Kasumi-1 (cell line): ENCODE data around the gene ITIH4.

Source experiments
- DNase-seq, 2 experiments: peaks; one replicate each; lab custom pipeline; 2025; lab: John Stamatoyannopoulos, UW

Gene ITIH4

DNA sequence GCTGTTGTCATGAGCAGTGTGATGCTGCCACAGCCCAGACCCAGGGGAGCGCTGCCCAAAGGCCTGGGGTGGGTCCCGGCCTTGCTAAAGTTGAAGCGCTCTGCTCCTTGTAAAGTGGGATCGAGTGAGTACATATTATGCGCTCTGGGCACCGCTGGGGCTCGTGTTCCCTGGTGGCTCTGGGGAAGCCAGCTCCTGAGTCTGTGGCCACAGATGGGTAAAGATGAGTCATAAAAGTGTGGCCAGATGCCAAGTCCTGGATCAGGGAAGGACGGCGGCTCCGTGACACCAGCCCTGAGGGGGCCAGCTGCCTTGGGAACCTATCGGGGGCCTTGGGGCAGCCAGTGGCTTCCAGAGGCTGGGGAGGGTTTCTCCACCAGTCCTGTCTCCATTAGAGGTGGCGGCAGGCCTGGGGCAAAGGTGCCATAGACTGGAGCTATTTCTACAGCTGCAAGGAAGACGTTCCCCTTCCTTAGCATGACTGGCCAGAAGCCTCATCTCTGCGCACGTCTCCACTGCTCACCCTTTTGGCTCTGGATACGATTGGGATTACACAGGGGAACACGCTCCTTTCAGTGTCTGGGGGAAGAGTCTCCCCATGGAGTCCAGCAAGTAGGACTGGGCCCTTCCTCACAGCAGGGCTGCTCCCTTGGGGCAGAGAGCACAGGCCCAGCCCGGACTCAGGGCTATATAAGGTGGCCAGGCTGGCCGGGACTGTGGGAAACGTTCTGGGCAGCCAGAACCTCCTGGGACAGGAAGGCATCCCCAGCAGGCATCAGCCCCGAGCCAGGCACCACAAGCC, 1.2 kb upstream of the ITIH4 start:
- DNase-seq: peak; percentile 51 to 57

DNA sequence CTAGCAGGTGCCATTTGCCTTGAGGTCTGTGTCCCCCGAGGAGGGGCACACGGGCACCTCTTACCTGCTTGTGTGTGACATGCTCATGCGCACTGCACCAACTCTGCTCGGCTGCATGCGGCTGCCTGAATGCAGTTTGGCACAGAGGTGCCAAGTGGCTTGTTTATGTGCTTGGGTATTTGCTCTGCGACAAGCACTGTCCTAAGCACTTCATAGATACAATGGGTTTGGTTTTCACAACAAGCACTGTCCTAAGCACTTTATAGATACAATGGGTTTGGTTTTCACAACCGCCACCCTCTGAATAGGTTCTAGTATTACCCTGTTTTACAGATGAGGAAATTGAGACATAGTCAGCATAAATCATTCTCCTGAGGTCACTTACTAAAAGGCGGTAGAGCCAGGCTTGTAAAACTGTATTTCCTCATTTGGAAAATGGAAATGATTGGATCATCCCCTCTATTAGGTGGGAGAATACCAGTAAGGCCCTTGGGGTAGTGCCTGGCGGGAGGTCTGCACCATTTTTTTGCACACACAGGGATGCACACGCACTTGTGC, 487 bp downstream of the ITIH4 start:
- peak in 1 of 2 experiments; percentile 17 for DNase-seq

DNA sequence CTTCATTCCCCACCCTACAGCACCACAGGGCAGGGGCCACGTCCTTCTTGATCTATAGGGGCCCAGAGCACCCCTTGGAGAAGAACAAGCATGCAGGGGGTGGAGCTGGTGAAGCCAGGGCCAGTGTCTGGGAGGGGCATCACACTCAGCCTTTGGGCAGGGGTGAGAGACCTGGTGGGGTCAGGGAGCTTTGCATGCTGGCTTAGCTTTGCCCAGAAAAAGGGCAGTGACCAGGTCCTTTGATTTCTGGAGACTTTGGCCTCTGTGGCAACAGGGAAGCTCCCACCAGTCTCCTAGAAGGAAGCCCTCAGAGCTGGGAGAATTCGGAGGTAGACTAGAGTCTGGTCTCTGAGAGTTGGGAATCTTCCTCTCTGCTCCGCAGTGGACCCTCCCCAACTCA, 990 bp downstream of the ITIH4 start:
- no peak for DNase-seq

DNA sequence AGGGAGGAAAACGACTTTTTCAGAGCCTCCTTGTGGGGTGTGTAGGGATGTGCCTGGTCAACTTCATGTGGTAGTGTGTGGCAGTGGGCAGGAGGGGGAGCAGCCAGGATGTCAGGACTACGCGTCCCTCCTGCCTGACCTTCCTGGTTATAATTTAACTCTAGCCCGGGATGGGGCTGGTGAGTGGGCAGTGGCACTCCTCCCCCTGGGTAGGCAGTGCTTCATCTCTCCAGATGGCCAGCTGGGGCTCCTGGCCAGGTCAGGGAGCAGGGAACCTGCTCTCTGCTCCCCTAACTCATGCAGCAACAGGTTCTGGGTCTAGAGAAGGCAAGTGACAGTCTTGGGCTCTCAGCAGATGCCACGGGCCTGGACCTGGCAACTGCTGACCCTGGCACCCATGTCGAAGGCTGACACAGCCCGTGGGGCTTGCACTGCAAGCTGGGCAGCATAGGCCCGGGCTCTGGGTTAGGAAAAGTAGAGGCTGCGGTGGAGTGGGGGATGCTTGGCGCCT, 2.6 kb downstream of the ITIH4 start:
- no peak for DNase-seq

DNA sequence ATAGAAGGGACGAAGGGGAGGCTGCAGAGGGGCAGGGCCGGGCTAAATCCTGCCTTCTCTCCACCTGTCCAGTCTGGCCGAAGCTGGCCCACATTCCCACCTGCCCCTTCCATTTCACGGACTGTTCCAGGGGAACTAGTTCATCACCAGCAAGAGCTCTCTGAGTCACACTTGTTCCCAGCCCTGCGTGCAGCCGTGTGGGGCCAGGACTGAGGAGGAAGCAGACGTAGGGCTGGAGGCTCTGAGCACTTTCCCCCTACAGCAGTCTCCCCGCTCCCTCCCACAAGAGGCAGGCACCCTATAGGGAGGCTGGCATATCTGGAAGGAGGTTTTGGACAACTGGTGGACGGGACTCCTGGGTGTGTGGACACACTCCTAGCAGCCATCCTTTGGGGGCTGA, 3.0 kb downstream of the ITIH4 start:
- DNase-seq: peak; percentile 78 to 89

DNA sequence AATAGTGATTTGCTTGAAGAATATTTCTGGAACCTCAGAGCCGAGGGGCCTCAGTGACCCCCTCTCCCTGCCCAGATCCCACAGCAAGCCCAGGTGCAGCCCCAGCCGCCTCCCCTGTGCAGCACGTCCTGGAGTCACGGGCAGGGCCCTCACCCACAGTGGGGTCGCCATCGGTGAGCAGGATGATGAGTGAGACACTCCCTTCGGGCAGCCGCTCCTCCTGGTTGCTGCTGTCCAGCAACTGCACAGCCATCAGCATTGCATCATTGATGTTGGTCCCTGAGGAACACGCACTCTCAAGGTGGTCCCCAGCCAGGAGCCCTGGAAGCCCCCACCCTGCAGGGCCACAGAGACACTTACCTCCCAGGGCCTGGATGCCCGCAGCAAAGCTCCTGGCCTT, 6.4 kb downstream of the ITIH4 start:
- DNase-seq: no peak

DNA sequence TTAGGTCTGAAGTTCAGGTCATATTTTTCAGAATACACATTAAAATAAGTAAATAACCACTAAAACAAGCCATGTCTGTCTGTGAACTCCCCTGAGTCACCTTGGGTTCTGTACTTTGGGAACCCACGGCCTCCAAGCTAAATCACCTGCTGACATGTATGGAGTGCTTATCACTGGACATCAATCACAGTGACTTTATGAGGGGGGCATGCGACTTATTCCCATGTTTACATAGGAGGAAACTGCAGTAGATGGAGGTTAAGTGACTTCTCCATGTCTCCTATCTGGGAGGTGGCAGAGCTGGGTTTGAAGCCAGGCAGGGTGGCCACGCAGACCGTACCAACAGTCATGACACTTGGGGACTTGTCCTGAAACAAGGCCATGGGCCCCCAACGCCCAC, 8.1 kb downstream of the ITIH4 start:
- no peak for DNase-seq

DNA sequence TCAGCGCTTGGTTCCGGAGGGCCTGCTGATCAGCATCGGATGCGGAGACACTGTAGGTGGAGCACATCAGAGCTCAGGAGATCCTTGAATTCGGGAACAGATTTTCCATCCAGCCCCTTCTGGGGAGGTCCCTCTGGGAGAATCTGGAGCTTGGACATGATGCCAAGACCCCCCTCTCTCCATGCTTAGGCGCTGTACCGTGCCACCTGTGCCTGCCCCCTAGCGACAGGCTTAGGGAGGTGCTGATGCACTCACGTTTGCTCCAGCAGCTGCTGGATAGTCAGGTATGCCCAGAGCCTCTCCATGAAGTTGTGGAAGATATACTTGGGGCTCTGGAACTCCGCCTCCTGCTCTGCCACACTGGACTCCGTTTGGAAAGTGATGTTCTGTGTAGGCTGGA, 9.7 kb downstream of the ITIH4 start:
- peak in 1 of 2 experiments; percentile 5 for DNase-seq

DNA sequence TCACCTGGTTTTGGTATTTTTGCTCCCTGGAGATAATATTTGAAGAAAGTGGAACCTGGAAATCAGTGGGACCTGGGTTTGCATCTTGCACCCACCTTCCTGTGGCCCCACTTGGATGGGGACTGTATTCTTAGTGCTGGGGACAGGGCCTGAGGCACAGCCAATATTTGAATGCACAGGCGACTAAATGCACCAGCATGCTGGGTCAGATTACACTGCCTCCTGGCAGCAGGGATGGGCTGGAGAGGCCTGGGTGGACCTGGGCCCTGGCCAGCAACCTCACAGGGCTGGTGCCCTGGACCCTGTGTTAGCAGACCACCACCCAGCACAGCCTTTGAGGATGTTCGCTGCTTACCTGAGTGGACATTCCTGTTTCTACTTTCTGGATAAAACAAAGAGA, 10.5 kb downstream of the ITIH4 start:
- no peak for DNase-seq

DNA sequence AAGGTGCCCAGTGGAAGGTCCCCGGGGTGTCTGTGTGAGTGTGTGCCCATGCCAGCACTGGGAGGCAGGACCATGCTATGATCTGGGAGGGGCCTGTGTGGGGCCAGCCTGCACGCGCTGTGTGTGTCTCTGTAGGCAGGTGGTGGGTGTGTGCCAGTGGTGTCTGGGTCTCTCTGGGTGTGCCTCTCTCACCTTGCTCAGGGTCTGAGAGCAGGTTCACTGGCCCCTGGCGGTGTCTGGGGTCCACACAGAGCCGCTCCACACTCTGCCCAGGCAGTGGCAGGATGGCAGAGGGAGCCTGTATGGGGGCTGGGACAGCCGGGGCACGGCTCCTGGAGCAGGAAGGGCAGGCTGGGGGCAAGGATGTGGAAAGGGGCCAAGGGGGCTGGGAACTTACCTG, 12.6 kb downstream of the ITIH4 start:
- no peak for DNase-seq

DNA sequence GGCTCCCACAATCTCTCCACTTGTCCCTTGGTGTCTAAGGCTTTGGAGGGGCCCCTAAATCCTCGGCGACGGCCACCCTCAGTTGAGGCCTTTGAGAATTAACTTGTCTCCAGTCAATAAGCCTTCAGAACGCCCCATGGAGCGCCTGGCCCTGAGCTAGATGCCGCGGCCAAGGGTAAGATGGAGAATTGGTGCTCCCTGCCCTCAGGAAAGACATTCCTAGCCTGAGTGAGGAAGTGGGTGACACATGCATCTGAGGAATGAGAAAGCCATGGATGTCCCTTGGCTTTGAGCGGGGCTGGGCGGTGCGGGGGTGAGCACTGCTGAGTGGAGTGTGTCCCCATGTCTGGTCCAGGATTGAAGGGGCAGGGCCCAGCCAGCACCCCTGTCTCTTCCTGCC, 13.3 kb downstream of the ITIH4 start:
- DNase-seq: no peak

DNA sequence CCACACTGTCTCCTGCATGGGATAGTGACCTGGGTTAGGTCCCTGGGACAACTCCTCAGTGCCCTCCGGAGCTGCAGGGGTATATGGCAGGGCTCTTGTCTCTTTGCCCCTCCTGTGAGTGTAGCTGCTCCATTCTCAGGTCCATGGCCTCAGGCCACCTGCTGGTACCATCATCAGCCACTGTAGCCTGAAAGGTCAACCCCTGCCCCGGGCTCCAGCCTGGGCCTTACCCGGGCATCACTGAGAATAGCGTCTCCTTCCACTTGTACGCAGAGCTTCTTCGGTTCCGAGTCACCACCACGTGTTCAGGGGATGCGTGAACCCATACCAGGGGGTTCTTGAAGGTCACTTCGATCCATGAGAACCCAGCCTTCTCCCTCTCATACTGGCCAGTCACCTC, 13.8 kb downstream of the ITIH4 start:
- no peak for DNase-seq

DNA sequence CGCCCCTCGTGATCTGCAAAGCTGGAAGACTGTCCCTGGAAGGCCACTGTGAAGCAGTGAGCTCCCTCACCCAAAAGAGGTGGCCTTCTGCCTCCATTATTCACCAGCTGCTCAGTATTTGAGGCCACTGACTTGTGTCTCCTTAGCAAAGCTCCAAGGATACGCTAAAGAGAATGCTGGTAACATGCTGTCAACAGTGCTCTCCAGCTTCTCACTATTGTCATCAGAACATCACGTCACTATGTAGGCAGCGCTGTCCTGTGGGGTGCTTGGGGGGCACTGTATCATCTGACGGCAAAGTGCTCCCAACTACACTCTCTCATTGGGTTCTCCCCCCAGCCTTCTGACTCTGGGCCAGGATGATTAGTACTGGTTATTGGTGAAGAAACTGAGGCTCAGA, 14.3 kb downstream of the ITIH4 start:
- DNase-seq: no peak

DNA sequence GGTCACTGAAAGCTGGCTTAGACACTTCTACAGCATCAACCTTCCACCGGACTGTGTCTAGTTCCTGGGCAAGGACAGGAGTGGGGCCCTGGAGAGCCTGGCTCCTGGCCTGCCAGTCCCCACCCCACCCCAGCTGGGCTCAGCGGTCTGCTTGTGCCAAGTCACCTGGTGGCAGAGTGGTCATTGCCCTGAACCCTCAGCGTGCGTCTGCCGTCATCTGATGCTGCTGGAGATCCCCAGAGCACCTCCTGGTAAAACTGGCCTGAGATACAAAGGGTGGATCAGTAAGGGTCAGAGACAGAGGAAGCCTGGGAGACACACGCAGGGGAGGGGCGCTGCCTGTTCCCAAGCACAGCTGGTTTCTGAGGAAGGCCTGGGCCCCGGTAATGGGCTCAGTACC, 16.7 kb downstream of the ITIH4 start:
- no peak for DNase-seq

DNA sequence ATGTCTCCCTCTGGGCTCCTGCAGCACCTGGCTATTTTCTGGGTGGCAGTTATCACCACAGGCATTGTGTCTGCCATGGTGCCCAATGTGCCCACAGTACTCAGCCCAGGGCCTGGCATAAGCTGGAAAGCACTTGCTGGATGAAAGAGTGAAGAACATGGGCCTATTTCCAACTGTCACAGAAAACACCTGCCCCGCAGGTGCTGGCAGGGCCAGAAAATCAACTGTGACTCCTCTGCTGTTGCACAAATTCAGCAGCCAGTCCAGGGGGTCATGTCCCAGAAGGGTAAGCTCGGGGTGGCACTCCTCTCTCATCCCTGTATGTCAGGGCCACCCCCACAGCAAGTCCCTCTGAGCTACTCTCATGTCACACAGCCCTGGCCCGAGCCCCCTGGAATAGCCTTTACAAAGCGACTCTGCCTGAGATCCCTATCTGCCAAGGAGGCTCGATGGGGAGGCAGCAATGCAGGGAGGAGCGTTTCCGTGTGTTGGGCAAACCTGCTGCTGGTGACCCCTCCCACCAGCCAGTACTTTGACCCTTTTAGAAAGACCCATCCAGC, 18.9 kb downstream of the ITIH4 start:
- no peak for DNase-seq

DNA sequence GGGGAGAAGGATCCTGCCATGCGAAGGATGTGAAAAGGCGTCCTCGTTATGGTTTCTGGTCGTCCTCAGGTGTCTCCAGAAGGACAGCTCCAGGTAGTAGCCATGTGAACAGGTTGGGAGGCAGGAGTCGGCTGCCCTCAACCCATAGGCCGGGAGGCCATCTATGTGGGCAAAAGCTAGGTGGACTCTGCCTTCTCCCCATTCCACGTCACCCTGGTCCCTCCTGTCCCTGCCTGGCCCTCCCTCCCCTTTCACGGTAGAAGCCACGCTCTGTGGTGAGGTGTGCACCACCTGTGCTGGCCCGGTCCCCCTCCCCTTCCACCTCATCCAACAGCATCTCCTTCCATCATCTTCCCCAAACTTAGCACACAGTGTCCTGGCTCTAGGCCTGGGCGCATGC, 19.5 kb downstream of the ITIH4 start:
- DNase-seq: no peak

DNA sequence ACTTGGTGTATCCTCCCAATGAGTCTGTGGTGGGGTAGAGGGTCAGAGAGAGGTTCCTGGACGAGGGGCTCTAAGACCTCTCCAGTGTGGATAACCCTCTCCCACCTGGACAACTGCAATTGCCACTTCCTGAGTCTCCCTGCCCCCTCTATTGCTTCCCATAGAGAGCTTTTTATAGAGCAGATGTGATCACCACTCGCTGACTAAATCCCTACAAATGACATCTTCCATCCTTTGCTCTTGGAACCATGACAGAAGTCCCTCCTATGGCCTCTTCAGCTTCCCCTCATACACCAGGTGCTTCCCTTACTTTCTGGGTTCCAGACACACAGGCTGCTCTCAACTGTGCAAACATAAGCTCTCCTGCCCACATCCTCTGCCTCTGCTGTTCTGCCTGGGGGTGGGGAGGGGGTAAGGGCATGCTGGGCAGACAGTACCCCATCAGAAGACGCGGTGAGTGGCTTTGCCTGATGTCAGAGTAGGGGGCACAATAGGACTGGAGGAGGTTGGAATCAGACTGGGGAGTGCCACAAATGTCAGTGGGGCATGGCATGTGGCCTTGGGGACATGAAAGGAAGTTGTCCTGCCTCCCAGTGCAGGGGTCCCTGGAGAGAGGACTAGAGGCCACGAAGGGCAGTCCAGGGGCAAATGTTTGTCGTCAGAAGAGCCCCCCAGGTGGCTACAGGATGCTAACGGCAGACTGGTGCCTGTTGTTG, 20.7 kb downstream of the ITIH4 start:
- DNase-seq: no peak

DNA sequence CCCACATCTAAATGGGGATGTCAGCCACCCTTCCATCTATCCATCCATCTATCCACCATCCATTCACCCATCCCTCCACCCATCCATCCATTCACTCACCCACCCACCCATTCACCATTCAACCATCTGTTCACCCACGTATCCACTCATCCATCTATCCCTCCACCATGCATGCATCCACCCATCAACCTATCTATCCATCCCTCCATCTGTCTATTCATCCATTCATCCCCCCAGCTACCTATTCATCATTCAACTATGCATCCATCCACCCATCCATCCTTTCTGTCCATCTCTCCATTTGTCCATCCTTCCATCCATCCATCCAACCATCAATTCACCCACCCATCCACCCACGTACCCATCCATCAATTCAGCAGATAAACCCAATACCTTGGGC, 21.3 kb downstream of the ITIH4 start:
- no peak for DNase-seq

DNA sequence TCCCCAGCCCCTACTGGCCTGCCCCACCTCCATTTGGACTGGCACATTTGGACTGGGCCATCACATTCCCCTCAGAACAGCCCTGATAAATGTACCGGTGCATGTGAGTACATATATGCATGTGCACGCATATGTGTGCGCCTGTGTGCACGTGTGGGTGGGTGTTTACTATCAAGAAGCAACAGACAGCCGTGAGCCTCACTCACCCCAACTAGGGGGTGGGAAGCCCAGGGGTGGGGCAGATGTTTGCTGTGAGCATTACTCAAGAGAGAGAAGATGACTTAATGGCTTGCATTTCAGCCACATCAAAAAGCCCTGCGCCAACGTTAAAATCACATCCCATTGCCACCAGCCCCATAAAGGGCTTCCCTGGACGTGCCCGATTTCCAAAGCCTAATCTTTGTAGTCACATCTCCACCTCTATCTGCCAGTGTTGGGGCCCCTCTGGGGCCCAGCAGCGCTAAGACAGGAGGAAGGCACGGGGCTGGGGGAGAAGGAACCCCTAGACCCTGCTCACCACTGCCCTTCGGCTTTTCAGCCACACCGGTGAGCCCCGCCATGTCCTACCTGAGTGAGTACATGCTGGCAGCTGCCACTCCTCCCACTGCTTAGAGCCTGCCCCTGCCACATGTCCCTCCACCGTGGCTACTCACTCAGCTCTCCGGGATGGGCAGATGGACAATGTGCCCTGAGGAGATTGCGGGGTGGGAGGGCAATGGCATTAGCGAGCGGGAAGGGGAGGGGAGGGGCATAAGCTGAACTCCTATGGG, 25.0 kb downstream of the ITIH4 start:
- no peak for DNase-seq

DNA sequence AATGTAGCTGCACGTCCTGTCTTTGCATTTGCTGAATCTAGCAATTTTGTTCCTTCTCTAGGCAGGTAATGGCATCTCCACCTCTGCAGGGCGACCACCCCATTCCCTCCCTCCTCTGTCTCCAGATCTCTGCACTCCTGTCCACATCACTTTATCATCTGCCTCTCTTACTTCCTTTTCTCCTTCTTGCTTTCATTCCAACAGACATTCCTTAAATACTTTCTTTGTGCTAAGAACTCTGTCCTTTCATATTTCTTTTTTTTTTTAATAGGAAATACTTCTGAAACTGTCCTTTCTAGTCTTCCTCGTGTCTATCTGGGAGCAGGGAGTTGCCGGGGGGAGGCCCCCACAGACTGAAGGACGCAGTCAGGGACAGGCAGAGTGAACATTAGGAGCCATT, 28.6 kb downstream of the ITIH4 start:
- no peak for DNase-seq

DNA sequence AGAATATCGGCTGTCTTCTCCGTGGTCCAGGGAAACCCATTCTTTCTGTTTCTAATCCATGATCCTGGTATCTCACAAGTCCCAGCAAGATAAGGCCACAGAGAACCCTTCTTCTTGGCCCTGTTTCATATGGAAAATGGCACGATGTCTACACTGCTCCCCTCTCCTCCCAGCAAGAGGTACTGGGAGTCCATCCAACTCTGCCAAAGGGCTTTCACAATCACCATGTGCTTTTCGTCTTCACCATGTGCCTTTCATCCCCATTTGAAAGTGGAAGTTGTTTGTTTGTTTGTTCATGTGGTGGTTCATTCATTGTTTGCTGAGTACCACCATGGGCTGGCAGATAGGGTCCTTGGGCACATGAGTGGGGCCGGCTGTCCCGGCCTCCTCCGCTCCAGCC, 30.4 kb downstream of the ITIH4 start:
- no peak for DNase-seq

DNA sequence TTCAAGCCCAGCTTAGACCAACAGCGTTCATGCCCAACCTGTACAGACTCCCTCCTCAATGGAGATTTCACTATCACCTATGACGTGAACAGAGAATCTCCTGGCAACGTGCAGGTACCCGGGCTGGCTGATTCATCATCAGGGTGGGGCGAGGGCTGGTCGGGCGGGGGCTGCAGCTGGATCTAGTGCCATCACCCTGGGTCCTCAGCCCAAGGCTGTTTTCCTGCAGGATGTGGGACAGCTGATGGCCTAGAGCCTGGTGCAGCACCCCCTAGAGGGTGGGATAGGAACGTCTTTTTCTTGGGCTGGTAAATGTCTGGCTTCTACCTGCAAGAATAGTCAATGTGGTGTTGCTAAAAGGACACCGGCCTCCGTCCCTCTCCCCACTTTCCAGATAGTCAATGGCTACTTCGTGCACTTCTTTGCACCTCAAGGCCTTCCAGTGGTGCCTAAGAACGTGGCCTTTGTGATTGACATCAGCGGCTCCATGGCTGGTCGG, 31.4 kb downstream of the ITIH4 start:
- DNase-seq: peak; percentile 28 to 35
